Posterior cingulate gyrus (tissue), 11 donors: ENCODE measurements around the gene SPATA24.
"Not testable (repeated sequence)": the region's sequence is repeated elsewhere in the genome, so short reads cannot be mapped to it uniquely, and the experiment has no call there.

Experiments used
- DNase-seq, 10 donors: peaks; one replicate each; pipeline versions ENCODE4 v3.0.0 to v3.0.0-alpha.2; 2020 to 2021; ENCODE audit warnings: mixed read lengths in 3 of 10
- intact Hi-C: fragments of 100-400 bp; cut with DNase I; formaldehyde crosslinking; loops from one replicate; pipeline ENCODE4 v1.15.1; 2023

SPATA24 gene

DNA sequence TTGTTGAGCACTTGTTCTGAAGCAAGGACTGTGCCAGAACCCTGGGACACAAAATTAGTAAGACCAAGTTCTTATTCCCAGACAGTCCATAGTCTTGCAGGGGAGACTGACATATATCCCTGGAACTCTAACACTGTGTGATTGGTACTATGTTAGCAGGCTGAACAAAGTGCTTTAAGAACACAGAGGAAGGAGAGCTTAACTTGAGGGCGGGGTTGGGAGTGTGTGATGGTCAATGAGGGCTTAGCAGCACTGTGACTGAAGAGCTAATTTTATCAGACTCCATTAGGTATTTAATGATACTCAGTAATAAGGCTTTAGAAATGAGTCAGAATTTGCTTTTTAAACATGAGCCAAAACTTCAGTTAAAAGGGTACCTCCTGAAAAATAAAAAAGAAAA lies 14.9 kb upstream of the SPATA24 start:
- intact Hi-C loops, result no loop called here
- DNase-seq, result peak in 1 of 10 donors; percentile 7

DNA sequence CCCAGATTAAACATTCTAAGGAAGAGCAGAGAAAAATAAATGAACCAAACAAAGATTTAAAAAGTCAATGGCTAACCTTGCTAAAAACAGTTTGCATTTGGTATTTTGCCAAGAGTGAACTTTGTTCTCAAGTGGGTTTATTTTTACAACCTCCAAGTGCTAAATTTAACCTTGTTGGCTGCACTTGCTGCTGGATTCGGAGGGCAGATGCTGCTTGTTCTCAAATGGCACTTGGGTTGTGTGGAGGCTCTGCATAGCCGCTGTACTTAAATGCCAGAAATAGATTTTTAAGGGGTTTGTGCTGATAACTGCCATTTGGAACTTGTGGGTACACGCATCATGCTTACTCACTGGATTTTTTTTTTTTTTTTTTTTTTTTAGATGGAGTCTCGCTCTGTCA lies 13.3 kb upstream of the SPATA24 start:
- intact Hi-C loops, result no loop called here
- peak in 2 of 10 donors; percentile 42 to 82 for DNase-seq

DNA sequence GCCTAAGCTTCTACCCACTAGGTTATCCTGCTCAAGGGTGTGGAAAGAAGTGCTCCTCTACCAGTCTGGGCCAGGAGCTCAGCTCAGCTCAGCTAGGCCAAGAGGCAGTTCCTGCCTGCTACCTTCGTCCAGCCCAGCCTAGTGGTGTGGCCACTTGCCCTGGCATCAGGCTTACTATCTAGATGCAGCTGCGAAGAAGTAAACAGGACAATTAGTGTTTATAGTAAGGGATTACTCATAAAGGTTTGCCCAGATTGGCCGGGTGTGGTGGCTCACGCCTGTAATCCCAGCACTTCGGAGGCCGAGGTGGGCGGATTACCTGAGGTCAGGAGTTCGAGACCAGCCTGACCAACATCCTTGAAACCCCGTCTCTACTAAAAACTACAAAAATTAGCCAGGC lies 12.8 kb upstream of the SPATA24 start:
- intact Hi-C loops, result no loop called here
- peak in 1 of 10 donors; percentile 67 for DNase-seq

DNA sequence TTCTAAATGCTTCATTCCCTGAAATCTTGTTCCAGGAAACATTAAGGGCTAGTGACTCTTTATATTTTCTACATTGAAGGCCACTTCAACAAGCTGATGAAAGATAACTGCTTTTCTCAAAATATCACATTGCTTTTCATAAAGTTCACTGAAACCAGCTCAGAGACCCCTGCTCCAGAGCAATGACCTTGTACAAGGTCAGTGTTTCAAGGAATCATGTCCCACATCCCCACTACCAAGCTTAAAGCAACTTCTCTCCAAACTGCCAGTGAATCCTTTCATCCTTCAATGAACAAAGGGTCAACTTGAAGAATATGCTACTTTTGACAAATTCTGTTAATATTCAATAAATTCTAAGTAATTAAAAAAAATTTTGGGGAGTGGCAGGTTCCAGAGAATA lies 12.0 kb upstream of the SPATA24 start:
- intact Hi-C loops, result no loop called here
- peak in 1 of 10 donors; percentile 2 for DNase-seq

DNA sequence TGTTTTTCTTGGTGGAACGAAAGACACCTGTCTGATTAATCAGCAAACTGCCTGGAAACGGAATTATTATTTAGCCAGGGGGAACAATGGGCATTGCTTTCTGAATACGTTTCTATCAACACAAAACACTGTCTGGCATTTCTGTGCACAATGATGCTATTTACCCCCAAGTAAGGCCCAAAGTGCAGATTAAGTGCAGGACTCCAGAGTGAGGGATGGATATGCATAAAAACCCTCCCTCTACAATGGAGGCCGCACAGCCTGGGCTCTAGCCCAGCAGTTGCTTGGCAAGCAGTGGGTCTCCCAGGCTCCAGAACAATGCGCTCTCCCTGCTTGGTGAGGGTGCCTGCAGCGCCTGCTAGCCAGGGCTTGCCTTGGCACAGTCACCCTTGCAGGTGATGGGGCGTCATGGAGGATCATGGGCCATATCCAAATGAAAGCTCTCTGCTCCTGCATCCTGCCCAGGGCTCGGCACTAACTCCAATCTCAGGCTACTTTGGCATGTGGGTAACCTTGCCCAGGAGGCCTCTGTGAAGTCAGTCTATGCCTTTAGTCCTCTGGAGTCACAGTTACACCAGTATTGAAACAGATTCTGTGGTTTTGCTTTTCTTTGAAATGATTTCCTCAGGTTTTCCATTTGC lies 11.5 kb upstream of the SPATA24 start:
- DNase-seq, result peak; percentile 70 to 97 (median 81)
- intact Hi-C loops, result no loop called here

DNA sequence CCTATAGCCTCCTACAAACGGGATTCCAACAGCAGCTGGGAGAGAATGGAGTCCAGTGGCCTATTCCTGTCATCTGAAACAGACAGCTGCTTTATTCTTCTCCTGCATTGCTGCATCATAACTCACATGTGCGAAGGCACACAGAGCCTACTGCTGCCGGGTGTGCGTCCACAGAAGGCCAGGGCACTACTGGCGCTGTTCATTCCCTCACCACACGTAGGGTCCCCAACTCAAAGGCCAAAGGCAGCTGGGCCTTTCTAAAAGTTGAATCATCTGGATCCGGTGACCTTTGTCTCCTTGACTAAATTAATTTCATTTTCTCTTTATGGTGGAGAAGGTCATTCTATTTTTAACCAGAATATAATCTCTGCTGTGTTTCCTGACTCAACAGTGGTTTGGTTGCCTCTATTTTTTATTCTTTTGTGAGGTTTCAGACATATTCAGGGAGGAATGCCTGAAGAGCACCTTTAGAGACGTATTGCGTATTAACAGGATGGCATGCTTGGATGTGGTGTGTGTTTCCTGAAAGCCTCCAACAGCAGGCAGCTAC lies 10.8 kb upstream of the SPATA24 start:
- peak in 4 of 10 donors; percentile 28 to 91 (median 42) for DNase-seq

DNA sequence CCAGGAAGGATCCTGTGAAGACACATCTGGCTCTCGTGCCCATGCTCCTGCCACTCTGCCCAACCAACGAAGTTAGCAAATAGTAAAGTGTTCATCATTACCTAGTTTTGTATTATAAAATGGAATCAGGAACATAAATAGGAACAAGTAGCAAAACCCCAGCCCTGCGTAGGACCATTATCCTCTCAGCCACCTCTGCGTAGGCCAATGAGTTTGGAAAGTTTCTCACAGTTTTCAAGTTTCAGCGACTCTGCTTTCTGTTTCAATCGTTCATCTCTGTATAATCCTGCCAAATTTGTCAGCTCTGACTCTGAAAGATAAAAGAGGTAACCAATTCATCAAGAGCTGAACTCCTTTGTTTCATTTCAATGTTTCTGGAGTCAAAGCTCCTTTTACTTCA lies 10.1 kb upstream of the SPATA24 start:
- DNase-seq, result no peak
- intact Hi-C loops, result no loop called here

More for the DNA sequence above, 10.8 kb upstream of the SPATA24 start:
- intact Hi-C loops, result no loop called here

DNA sequence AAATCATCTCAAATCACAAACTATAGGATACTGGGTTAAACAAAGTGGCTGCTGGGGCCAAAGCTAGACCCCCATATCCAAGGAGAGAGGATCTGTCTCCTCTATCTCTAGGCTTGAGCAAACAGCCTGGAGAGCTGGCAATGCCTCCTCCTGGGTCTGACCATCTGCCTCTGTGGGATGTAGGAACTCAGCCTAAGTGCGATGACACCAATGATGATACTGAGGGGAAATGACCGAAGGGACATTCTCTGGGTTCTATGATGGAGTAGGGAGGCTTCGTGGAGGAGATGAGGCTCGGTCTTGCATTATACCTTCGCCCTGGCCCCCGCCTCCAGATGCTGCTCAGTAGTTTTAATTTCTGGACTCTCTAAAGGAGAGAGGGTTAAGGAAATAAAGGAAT lies 9.3 kb upstream of the SPATA24 start:
- DNase-seq, result peak in 1 of 10 donors; percentile 34
- intact Hi-C loops, result no loop called here

DNA sequence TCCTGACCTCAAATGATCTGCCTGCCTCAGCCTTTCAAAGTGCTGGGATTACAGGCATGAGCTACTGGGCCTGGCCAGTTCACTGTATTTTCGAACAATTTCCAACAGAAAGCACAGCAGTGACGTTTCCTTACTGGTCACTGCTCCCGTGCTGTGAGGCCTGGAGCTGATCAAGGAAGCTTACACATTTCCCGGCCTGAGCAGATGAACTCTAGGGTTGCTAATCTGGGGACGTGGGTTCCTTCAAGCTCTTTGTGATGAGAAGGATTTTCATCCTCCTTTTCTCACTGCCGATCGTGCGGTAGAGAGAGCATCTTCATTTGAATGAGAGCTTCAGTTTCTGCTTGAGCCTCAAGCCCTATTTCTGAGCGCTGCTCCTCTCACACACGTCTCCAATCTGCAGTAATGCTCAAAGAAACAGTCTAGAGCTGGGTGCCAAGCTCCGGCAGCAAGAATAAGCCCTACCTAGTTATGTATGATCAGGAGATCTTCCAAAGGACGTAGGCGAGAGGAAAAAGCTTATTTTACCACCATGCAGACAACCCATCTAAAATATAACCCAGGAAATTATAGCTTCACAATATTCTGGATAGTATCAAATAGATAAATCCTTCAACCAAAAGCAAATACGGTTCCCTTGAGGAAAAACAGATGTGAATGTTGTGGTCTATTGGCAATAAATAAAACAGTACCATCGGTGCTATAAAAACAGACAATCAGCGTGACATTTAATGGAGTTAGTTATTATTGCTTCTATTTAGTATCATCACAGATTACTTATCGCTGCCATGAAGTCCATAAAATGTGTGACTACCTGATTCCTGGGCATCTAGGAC lies 7.3 kb upstream of the SPATA24 start:
- intact Hi-C loops, result no loop called here
- DNase-seq, result peak in 5 of 10 donors; percentile 43 to 93 (median 50)

DNA sequence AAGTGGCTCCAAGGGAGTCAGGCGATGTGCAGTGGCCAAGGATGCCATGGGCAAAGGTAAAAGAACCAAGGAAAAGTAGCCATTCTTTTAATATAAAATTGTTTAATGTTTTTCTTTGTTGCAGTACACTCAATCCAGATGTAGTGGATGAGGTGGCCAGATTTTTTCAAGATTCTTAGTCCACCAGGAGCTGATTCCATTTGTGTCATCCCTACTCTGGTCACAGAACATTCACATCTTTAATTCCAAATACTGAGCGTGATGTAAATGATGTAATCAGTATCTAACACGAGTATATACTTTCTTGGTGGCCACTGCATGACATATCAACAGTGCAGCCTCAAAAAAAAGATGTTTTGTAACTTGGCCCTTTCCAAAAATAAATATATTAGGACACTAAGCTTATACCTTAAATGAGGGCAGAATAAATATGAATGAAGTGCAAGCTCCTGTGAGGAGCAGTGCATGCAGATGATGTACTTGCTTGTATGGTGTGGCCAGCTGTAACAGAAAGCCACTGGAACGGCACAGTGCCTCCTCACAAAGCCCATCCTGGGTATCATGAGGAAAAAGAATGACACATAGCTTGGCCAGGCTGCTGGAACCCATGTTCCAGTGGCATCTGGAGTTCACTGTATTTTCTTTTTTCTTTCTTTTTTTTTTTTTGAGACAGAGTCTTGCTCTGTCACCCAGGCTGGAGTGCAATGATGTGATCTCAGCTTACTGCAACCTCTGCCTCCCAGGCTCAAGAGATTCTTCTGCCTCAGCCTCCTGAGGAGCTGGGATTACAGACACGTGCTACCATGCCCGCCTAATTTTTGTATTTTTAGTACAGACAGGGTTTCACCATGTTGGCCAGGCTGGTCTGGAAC lies 6.5 kb upstream of the SPATA24 start:
- intact Hi-C loops, result no loop called here
- DNase-seq, result peak in 1 of 10 donors; percentile 56

DNA sequence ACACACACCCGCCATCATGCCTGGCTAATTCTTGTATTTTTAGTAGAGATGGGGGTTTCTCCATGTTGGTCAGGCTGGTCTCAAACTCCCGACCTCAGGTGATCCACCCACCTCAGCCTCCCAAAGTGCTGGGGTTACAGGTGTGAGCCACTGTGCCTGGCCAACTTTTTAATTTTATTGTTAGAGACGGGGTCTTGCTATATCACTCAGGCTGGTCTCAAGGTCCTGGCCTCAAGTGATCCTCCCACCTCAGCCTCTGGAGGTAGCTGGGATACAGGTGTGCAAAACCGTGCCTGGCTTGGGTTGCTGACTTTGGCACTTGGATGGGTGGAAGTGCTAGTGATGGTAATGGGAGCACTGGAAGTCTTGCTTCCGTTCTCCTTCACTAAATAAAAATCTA lies 5.2 kb upstream of the SPATA24 start:
- DNase-seq, intact Hi-C loops: not testable (repeated sequence)

DNA sequence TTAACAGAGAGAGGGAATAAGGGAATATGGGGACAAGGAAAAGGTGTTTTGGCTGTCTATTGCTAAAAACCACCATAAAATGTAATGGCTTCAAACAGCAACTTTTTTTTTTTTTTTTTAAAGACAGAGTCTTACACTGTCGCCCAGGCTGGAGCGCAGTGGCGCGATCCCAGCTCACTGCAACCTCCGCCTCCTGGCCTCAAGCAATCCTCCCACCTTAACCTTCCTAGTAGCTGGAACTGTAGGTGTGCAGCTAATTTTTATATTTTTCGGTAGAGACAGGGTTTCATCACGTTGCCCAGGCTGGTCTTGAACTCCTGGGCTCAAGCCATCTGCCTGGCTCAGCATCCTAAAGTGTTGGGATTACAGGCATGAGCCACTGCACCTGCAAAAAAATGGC lies 4.3 kb upstream of the SPATA24 start:
- peak in 1 of 10 donors; percentile 18 for DNase-seq
- intact Hi-C loops, result no loop called here

DNA sequence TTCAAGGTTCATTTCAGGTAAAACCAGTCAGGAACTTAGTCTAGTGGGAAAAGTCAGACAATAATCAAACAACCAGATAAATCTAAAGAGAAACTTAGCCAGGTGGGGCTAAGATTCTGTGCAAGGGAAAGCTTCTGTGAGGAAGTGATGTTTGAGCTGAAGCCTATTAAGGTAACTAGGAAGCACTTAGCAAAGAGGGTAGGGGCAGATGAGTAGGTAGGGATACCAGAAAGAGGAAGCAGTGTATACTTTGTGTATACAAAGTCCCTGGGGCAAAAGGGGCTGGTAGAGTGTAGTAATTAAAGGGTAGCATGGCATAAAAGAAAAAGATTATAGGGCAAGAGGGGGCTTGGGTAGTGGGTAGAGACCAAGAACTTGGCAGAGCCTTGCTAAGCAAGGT lies 3.6 kb upstream of the SPATA24 start:
- DNase-seq, result no peak
- intact Hi-C loops, result no loop called here

DNA sequence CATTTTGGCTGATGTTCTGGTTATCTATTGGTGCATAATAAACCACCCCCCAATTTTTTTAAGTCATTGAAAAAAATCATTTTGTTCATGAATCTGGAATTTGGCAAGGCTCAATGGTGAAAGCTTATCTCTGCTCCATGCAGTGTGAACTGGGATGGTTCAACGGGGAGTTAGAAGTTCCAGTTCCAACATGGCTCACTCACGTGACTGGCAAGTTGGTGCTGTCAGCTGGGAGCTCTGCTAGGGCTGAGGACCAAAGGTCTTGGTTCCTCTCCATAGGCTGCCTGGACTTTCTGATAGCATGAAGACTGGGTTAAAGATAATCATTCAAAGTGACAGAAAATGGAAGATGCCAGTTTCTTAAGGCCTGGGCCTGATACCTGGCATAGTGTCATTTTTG lies 3.1 kb upstream of the SPATA24 start:
- intact Hi-C loops, result no loop called here

DNA sequence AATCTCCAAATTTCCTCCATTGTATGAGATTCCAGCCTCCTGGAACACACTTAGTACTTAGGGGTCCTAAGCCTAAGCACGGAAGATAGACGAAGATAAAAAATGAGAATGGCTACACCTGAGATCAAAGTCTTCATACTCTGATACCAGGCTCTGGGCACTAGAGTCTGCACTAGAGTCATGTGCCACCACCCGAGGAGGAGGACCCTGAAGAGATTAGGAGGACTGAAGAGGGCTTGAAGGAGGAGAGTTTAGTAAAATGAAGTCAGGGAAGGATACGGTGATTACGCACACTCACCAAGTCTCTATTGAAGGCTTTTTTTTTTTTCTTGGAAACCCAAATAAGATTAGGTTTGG lies 573 bp upstream of the SPATA24 start:
- DNase-seq, result peak in 1 of 10 donors; percentile 12
- intact Hi-C loops, result no loop called here

More for the DNA sequence above, 3.1 kb upstream of the SPATA24 start:
- peak in 1 of 10 donors; percentile 20 for DNase-seq

DNA sequence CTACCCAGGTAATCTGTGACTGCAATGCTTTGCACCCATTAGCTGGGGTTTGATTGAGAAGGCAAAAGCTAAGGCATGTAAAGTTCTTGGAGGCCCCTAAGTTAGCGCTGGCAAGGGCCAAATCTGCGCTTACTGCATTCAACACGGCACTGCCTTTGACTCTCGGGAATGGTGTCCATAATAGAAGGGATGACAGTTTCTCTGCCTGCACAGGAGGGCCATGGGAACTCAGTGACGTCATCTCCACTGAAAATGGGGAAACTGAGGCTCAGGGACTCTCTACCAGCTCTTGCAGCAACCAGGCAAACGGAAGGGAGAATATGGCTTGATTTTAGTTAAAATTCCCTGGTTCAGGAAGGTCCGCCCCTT lies 487 bp downstream of the SPATA24 start:
- DNase-seq, result no peak
- intact Hi-C loops, result loop anchor here (2.0 kb wide), 1 partner anchor 61 kb away; no protein-coding TSS in a partner anchor

DNA sequence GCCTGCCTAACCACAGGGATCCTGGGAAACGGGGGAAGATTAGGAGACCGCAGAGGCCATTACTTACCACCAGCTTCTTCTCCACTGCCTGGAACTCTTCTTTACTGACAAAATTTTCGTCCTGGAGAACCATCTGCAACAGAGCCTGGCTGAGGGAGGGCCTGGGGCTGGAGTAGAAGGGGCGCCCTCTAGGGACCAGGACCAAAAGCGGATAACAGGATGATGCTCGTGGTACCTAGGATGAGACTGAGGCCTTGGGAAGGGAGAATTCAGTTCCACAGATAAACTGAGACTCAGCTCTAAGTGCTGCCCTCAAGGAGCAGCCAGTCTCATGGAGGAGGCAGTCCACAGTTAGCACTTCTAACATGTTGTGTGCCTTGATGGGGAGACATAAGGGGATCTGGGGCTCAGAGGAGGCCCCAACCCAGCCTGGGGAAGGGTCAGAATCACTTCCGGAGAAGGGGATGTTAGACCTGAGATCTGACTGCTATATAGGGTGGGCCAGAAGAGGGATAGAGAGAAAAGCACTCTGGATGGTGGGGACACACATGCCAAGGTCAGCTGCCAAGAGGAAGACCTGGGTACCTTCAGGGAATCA lies 1.2 kb downstream of the SPATA24 start:
- intact Hi-C loops, result loop anchor here (2.0 kb wide), 1 partner anchor 60 kb away; no protein-coding TSS in a partner anchor
- peak in 2 of 10 donors; percentile 38 to 39 for DNase-seq

DNA sequence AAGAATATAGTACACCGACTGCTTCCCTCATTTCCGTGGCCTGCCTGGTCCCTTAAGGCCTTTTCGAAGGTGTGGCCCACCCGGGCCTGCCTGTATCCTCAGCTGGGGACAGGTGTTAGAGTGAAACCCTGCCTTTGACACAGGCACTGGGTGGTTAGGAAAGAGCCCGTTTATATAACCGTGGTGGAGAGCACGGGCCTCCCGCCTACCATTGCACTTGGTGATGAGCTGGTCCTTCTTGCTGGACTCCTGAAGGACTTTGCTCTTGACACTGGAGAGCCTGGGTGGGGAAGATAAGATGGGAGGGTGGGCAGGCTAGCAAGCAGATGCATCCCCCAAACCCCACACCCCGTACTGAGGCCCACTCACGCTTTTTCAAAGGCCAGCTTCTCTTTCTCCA lies 2.3 kb downstream of the SPATA24 start:
- DNase-seq, result peak in 1 of 10 donors; percentile 22
- intact Hi-C loops, result no loop called here

DNA sequence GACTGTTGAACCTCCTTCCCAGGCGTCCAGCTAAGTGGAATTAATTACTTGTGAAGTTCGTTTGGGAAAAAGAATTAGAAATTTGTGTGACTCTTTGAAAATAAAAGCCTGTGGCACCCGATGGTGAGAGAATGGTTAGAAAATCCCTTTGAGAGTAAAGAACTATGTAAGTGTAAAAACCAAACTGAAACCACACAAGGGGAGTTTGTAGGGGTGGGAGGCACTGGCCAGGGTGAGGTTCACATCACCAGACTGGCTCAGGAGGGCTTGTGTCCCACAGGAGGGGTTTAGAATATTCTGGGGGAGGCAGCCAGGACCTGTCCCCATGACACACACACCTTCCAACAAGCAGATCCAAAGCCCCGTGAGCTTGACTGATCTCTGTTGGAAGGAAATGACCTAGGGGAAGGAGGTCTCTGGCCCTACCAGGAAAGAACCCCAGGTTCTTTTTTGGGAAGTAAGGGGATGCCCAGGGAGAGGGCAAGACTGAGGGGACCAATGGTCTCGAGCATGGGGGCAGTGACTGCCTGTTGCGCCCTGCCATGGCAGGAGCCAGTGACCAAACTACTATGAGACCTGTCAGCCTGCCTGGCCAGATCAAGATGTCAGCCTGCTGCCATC lies 4.3 kb downstream of the SPATA24 start:
- intact Hi-C loops, result no loop called here
- peak in 1 of 10 donors; percentile 29 for DNase-seq

DNA sequence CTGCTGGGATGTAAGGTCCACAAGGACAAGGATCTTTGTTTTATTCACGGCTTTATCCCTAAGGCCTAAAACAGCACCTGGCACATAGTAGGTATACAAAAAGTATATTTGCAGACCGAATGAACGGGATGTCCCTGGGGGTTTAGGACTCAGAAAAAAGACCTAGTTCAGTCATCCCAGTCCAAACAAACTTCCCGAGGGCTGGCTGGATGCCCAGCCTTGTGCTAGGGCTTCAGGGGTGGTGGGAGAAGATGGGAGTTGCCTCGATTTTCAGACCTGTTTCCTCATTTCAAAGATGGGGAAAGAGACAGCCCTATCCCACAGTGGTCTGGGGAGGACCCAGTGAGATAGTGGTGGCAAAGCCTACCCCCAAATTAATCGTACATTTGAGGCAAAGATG lies 6.0 kb downstream of the SPATA24 start:
- intact Hi-C loops, result no loop called here

More for the DNA sequence above, 6.0 kb downstream of the SPATA24 start:
- peak in 3 of 10 donors; percentile 7 to 53 (median 10) for DNase-seq
